Trophoblast cell (in vitro differentiated cells and primary cell): Measurements from ENCODE around the gene MTCH1.
"Not testable (repeated sequence)": the region's sequence is repeated elsewhere in the genome, so short reads cannot be mapped to it uniquely, and the experiment has no call there.

Source experiments
- DNase-seq, 2 donors: peaks; one replicate each; pipeline ENCODE4 v3.0.0-alpha.2; 2016
- H2AFZ ChIP-seq: 2 replicates; pipeline ENCODE4 v1.6.1; 2013; ENCODE audit warnings: low read length, moderate library complexity, mild to moderate bottlenecking; ENCODE audit not compliant: insufficient read depth, poor library complexity
- H2AK5ac ChIP-seq: 2 replicates; pipeline ENCODE4 v1.6.1; 2013; ENCODE audit warnings: mild to moderate bottlenecking, low read length
- H2BK120ac ChIP-seq: 2 replicates; pipeline ENCODE4 v1.6.1; 2013; ENCODE audit warnings: low read length, mild to moderate bottlenecking, moderate library complexity; ENCODE audit not compliant: insufficient read depth, poor library complexity
- H2BK12ac ChIP-seq: 2 replicates; pipeline ENCODE4 v1.6.1; 2013; ENCODE audit warnings: mild to moderate bottlenecking, low read length, moderate library complexity
- H2BK5ac ChIP-seq: 2 replicates; pipeline ENCODE4 v1.6.1; 2013; ENCODE audit warnings: low read length, low read depth, moderate library complexity, mild to moderate bottlenecking; ENCODE audit not compliant: poor library complexity
- H3K14ac ChIP-seq: 2 replicates; pipeline ENCODE4 v1.6.1; 2013; ENCODE audit warnings: mild to moderate bottlenecking, low read length
- H3K18ac ChIP-seq: 2 replicates; pipeline ENCODE4 v1.6.1; 2013; ENCODE audit warnings: mild to moderate bottlenecking, low read length
- H3K23ac ChIP-seq: 2 replicates; pipeline ENCODE4 v1.6.1; 2013; ENCODE audit warnings: low read length
- H3K27ac ChIP-seq: 2 replicates; pipeline ENCODE4 v1.5.1; 2013; ENCODE audit warnings: low read depth, mild to moderate bottlenecking, inconsistent platforms, low read length, moderate library complexity
- H3K27me3 ChIP-seq: 2 replicates; pipeline ENCODE4 v1.6.1; 2013; ENCODE audit warnings: inconsistent platforms, mild to moderate bottlenecking, low read length, moderate library complexity; ENCODE audit not compliant: insufficient read depth
- H3K36me3 ChIP-seq, 2 experiments: 1 replicate in 1 of 2; 2 replicates in 1 of 2; pipeline ENCODE4 v1.6.1; 2013; ENCODE audit warnings: low read length in 2 of 2, mild to moderate bottlenecking in 2 of 2, moderate library complexity in 1 of 2; ENCODE audit not compliant: insufficient read depth in 2 of 2, control insufficient read depth in 1 of 2
- H3K4ac ChIP-seq: 2 replicates; pipeline ENCODE4 v1.6.1; 2013; ENCODE audit warnings: low read depth, mild to moderate bottlenecking, low read length, moderate library complexity
- H3K4me1 ChIP-seq, 2 experiments: 1 replicate in 1 of 2; 2 replicates in 1 of 2; pipeline ENCODE4 v1.6.1; 2013; ENCODE audit warnings: low read length in 2 of 2, mild to moderate bottlenecking in 2 of 2, moderate library complexity in 1 of 2; ENCODE audit not compliant: insufficient read depth in 2 of 2, control insufficient read depth in 1 of 2
- H3K4me2 ChIP-seq: 2 replicates; pipeline ENCODE4 v1.6.1; 2013; ENCODE audit warnings: inconsistent platforms, mild to moderate bottlenecking, low read length, moderate library complexity
- H3K4me3 ChIP-seq: 2 replicates; pipeline ENCODE4 v1.5.1; 2013; ENCODE audit warnings: mild to moderate bottlenecking, low read depth, low read length, inconsistent platforms
- H3K79me1 ChIP-seq: one replicate; pipeline ENCODE4 v1.6.1; 2013; ENCODE audit warnings: low read length
- H3K79me2 ChIP-seq: 2 replicates; pipeline ENCODE4 v1.6.1; 2013; ENCODE audit warnings: low read length, mild to moderate bottlenecking; ENCODE audit not compliant: control insufficient read depth, insufficient read depth, poor library complexity
- H3K9ac ChIP-seq: 2 replicates; pipeline ENCODE4 v1.6.1; 2013; ENCODE audit warnings: mild to moderate bottlenecking, low read length
- H3K9me3 ChIP-seq: 2 replicates; pipeline ENCODE4 v1.6.1; 2013; ENCODE audit warnings: low read depth, mild to moderate bottlenecking, control low read depth, inconsistent platforms, low read length; ENCODE audit not compliant: insufficient read depth
- H4K12ac ChIP-seq: 2 replicates; pipeline ENCODE4 v1.6.1; 2013; ENCODE audit warnings: low read depth, mild to moderate bottlenecking, low read length, moderate library complexity
- H4K8ac ChIP-seq: 2 replicates; pipeline ENCODE4 v1.6.1; 2013; ENCODE audit warnings: low read depth, mild to moderate bottlenecking, low read length, moderate library complexity
- H4K91ac ChIP-seq: one replicate; pipeline ENCODE4 v1.6.1; 2013; ENCODE audit warnings: low read depth, mild to moderate bottlenecking, low read length, moderate library complexity
- WGBS: extraction: QIAGEN DNeasy Blood & Tissue Kit; methylation state at CpG from one replicate; pipeline ENCODE4 v1.1.7; 2013; ENCODE audit warnings: missing lambda C conversion rate; ENCODE audit not compliant: insufficient read length, insufficient coverage; ENCODE audit errors: extremely low coverage; 5-methylcytosine and 5-hydroxymethylcytosine counted together

The MTCH1 gene

GRCh38 chr6:36997811-36998722, 12.1 kb upstream of the MTCH1 start:
- no peak overlapping the region for H3K9ac ChIP-seq
- H2AFZ ChIP-seq: no peak overlapping the region
- H3K4me3 ChIP-seq: no peak overlapping the region
- H3K36me3 ChIP-seq: no peaks in the 10 kb centered on the region
- H3K4ac ChIP-seq: no peak overlapping the region
- H2BK5ac ChIP-seq: no peak overlapping the region
- H3K9me3 ChIP-seq: peaks cover 2% of the 10 kb centered on the region
- DNase-seq: no peak
- H2BK120ac ChIP-seq: no peak overlapping the region
- no peak overlapping the region for H3K23ac ChIP-seq
- no peak overlapping the region for H2BK12ac ChIP-seq
- WGBS: no CpG with 5 or more reads among the region's 18 CpGs
- H3K79me2 ChIP-seq: no peaks in the 10 kb centered on the region
- H2AK5ac ChIP-seq: no peak overlapping the region
- H3K79me1 ChIP-seq: no peaks in the 10 kb centered on the region
- no peak overlapping the region for H4K12ac ChIP-seq
- H3K27ac ChIP-seq: no peak overlapping the region
- no peak overlapping the region for H3K14ac ChIP-seq
- H3K4me2 ChIP-seq: no peak overlapping the region
- no peak overlapping the region for H4K8ac ChIP-seq
- no peaks in the 10 kb centered on the region for H3K27me3 ChIP-seq
- no peak overlapping the region for H3K18ac ChIP-seq
- H4K91ac ChIP-seq: no peak overlapping the region
- no peaks in the 10 kb centered on the region for H3K4me1 ChIP-seq

GRCh38 chr6:36990401-36990800, 4.4 kb upstream of the MTCH1 start:
- H3K27me3 ChIP-seq, H3K4ac ChIP-seq, H4K8ac ChIP-seq, H2AK5ac ChIP-seq, H2BK120ac ChIP-seq, H4K91ac ChIP-seq, DNase-seq, H3K14ac ChIP-seq, H3K18ac ChIP-seq, H3K9ac ChIP-seq, H2BK12ac ChIP-seq, H4K12ac ChIP-seq, H2AFZ ChIP-seq, H3K4me2 ChIP-seq, H3K79me2 ChIP-seq, H3K27ac ChIP-seq, H3K4me3 ChIP-seq, H3K23ac ChIP-seq, H3K36me3 ChIP-seq, H2BK5ac ChIP-seq, H3K9me3 ChIP-seq, H3K4me1 ChIP-seq: not testable (repeated sequence)
- H3K79me1 ChIP-seq: peaks cover 10% of the 10 kb centered on the region
- no CpG with 5 or more reads among the region's 2 CpGs for WGBS

GRCh38 chr6:36989264-36989663, 3.3 kb upstream of the MTCH1 start:
- no peak overlapping the region for H3K18ac ChIP-seq
- no peak overlapping the region for H3K23ac ChIP-seq
- H3K14ac ChIP-seq: no peak overlapping the region
- peaks cover 5 to 12% of the 10 kb centered on the region in 2 experiments for H3K4me1 ChIP-seq
- H3K9me3 ChIP-seq: no peaks in the 10 kb centered on the region
- no peak overlapping the region for H3K27ac ChIP-seq
- no peaks in the 10 kb centered on the region for H3K27me3 ChIP-seq
- H3K4ac ChIP-seq: no peak overlapping the region
- no peak overlapping the region for H2AK5ac ChIP-seq
- H3K4me3 ChIP-seq: no peak overlapping the region
- peaks cover 19% of the 10 kb centered on the region for H3K79me2 ChIP-seq
- no peak overlapping the region for H4K91ac ChIP-seq
- no peak overlapping the region for H3K9ac ChIP-seq
- H4K8ac ChIP-seq: no peak overlapping the region
- DNase-seq: no peak
- H2BK120ac ChIP-seq: no peak overlapping the region
- no peaks in the 10 kb centered on the region for H3K36me3 ChIP-seq
- no peak overlapping the region for H3K4me2 ChIP-seq
- no CpG with 5 or more reads among the region's 6 CpGs for WGBS
- H2BK5ac ChIP-seq: no peak overlapping the region
- H2BK12ac ChIP-seq: no peak overlapping the region
- H3K79me1 ChIP-seq: peaks cover 15% of the 10 kb centered on the region
- no peak overlapping the region for H2AFZ ChIP-seq
- H4K12ac ChIP-seq: no peak overlapping the region

GRCh38 chr6:36986704-36987047, 680 bp upstream of the MTCH1 start:
- WGBS: no CpG with 5 or more reads among the region's 8 CpGs

More at GRCh38 chr6:36986704-36987047, 680 bp upstream of the MTCH1 start:
- H4K12ac ChIP-seq: peak overlapping the region; percentile 28
- peak overlapping the region; percentile 96 for H3K9ac ChIP-seq
- peak overlapping the region; percentile 74 for H3K14ac ChIP-seq
- H4K8ac ChIP-seq: peak overlapping the region; percentile 92
- H3K36me3 ChIP-seq: peaks cover 0 to 3% of the 10 kb centered on the region in 2 experiments
- H2BK12ac ChIP-seq: no peak overlapping the region
- peak overlapping the region; percentile 80 for H4K91ac ChIP-seq
- peaks cover 15% of the 10 kb centered on the region for H3K79me1 ChIP-seq
- no peaks in the 10 kb centered on the region for H3K27me3 ChIP-seq
- peak overlapping the region; percentile 77 for H2AFZ ChIP-seq
- DNase-seq: no peak
- H3K4ac ChIP-seq: peak overlapping the region; percentile 46
- peak overlapping the region; percentile 89 for H2BK5ac ChIP-seq
- peak overlapping the region; percentile 65 for H2BK120ac ChIP-seq
- peak overlapping the region; percentile 78 for H3K18ac ChIP-seq
- peak overlapping the region; percentile 65 for H3K27ac ChIP-seq
- H3K4me2 ChIP-seq: peak overlapping the region; percentile 78
- peaks cover 25% of the 10 kb centered on the region for H3K79me2 ChIP-seq
- peak overlapping the region; percentile 99 for H3K4me3 ChIP-seq
- H2AK5ac ChIP-seq: peak overlapping the region; percentile 60
- peaks cover 5 to 12% of the 10 kb centered on the region in 2 experiments for H3K4me1 ChIP-seq
- H3K9me3 ChIP-seq: no peaks in the 10 kb centered on the region
- H3K23ac ChIP-seq: no peak overlapping the region
